IPS DF 6.9 (cell line): ENCODE results near the gene PLCB1.
"Not testable (repeated sequence)": the region's sequence is repeated elsewhere in the genome, so short reads cannot be mapped to it uniquely, and the experiment has no call there.

Experiments used
- DNase-seq: peaks from one replicate; pipeline ENCODE4 v3.0.0-alpha.2; 2013; ENCODE audit warnings: low read depth, low spot score
- H3K27ac ChIP-seq: one replicate; pipeline ENCODE4 v1.5.1; 2013; ENCODE audit warnings: low read length, control low read depth
- H3K27me3 ChIP-seq: 2 replicates; pipeline ENCODE4 v1.6.1; 2013; ENCODE audit warnings: mild to moderate bottlenecking, low read length; ENCODE audit not compliant: control insufficient read depth, insufficient read depth
- H3K36me3 ChIP-seq: 2 replicates; pipeline ENCODE4 v1.6.1; 2013; ENCODE audit warnings: low read length; ENCODE audit not compliant: control insufficient read depth, insufficient read depth
- H3K4me1 ChIP-seq: 2 replicates; pipeline ENCODE4 v1.6.1; 2013; ENCODE audit warnings: low read length; ENCODE audit not compliant: control insufficient read depth, insufficient read depth
- H3K4me3 ChIP-seq: 2 replicates; pipeline ENCODE4 v1.5.1; 2013; ENCODE audit warnings: mild to moderate bottlenecking, low read length
- H3K9me3 ChIP-seq: 2 replicates; pipeline ENCODE4 v1.6.1; 2013; ENCODE audit warnings: low read length, inconsistent platforms; ENCODE audit not compliant: control insufficient read depth, insufficient read depth
- WGBS: extraction: QIAGEN DNeasy Blood & Tissue Kit; methylation state at CpG from one replicate; pipeline ENCODE4 v1.1.7; 2013; ENCODE audit warnings: mixed read lengths, missing lambda C conversion rate; ENCODE audit not compliant: insufficient read length, insufficient coverage; 5-methylcytosine and 5-hydroxymethylcytosine counted together

Gene PLCB1

DNA sequence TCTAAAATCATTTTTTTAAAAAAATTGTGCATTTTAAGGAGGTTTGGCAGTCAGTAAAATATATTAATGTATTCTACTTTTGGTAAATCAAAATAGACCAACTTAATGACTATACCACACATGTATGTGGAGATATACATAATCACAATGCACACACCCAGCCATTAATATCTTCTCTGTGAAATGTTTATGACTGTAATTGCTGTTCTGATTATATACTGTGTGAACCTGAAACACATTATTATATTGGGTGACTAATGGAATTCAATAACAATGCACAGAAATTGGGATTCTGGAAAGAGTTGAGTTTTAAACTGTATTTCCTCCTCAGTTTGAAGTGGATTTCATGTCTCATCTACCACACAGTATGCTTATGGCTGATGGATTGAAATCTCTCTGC, 233.6 kb downstream of the PLCB1 start:
- H3K27me3 ChIP-seq, result no peaks in the 10 kb centered on the region
- H3K4me1 ChIP-seq, result no peaks in the 10 kb centered on the region
- H3K27ac ChIP-seq, result no peak overlapping the region
- H3K4me3 ChIP-seq, result no peak overlapping the region
- DNase-seq, result no peak
- H3K36me3 ChIP-seq, result no peaks in the 10 kb centered on the region
- H3K9me3 ChIP-seq, result no peaks in the 10 kb centered on the region

DNA sequence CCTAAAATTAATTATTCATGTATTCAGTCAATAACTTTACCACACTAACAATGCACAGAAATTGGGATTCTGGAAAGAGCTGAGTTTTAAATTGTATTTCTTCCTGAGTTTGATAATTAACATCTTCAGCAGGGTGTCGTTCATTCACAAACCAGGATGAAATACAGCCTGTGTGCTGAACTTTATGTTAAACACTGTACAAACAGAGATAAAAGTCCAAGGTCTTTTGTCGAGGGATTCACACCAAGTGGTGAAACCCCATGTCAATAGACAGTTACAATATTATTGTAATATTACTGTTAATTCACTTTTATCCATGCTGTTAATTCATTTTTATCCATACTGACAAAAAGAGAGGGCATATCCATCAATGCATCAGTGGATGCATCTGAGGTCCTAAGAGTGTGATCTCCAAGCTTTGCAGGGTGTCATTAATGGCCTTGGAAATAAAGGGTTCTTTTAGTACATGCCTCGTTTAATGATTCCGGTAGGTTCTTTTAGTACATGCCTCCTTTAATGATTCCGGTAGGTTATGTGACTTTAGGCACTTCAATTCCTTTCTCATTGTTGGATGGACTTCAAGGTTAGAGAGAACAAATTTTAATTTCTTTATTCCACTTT, 234.3 kb downstream of the PLCB1 start:
- WGBS, result no CpG with 5 or more reads among the region's 5 CpGs
- Histone ChIP-seq H3K4me3 (no peak overlapping the region), H3K9me3 (no peaks in the 10 kb centered on the region), H3K36me3 (no peaks in the 10 kb centered on the region), H3K27ac (no peak overlapping the region), H3K4me1 (no peaks in the 10 kb centered on the region), H3K27me3 (no peaks in the 10 kb centered on the region)
- no peak for DNase-seq

DNA sequence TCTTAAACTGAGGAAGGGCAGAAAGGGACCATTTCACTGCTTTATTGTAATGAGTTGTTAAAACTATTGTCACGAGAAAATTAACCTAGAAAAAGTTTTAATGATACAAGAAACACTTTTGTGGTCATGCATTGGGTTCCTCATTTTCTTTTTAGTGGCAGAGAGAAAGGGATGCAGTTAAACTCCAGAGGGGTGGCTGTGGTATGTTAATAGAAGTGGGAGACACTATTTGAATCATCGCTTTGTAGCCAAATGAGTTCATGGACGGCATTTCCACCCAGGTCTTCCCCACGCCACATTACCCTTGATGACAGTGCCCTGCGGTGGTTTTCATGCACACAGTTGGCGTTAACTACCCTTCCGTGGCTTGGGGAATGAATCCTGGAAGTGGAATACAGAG, 235.6 kb downstream of the PLCB1 start:
- no peak overlapping the region for H3K4me3 ChIP-seq
- H3K27ac ChIP-seq, result no peak overlapping the region
- no CpG with 5 or more reads among the region's 7 CpGs for WGBS
- DNase-seq, result no peak
- no peaks in the 10 kb centered on the region for H3K9me3 ChIP-seq
- H3K36me3 ChIP-seq, result no peaks in the 10 kb centered on the region
- no peaks in the 10 kb centered on the region for H3K27me3 ChIP-seq
- no peaks in the 10 kb centered on the region for H3K4me1 ChIP-seq

DNA sequence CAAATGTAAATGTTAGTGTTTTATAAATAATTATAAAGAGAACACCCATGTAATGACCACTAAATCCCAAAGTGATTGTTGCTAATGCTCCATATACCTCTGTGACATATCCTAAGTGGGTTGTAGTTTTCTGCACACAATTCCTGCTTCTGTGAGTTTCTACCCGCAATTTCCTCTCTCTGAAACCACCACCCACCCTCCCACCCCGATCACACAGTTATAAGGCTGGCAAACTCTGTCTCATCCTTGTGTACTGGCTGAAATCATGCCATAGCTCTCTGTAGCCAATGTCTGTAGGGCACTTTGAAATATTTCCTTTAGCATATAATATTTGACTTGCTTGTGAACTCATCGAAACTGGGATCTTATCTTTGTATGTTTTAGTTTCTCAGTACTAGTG, 236.6 kb downstream of the PLCB1 start:
- H3K36me3 ChIP-seq, result no peaks in the 10 kb centered on the region
- H3K27ac ChIP-seq, result no peak overlapping the region
- H3K4me3 ChIP-seq, result no peak overlapping the region
- no peaks in the 10 kb centered on the region for H3K27me3 ChIP-seq
- WGBS, result no CpG with 5 or more reads among the region's 3 CpGs
- DNase-seq, result no peak
- H3K9me3 ChIP-seq, result no peaks in the 10 kb centered on the region
- H3K4me1 ChIP-seq, result no peaks in the 10 kb centered on the region

DNA sequence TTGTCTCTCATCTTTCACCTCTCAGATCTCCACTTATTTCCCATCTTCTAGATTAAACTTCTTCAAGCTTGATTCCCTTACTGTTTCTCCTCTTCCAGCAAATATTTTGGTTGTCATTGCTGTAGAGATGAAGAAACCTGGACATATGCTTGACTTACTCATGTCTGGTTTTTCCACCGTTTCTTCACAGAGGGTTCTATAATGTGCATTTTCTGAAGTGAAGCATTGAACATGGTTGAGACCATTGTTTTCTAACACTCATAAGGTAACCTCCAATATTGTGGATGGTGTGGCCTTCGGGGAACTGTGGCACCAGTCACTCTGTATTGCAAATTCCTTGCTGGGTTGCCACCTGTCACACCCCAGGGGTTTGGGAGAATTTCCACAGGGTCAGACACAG, 237.2 kb downstream of the PLCB1 start:
- Histone ChIP-seq H3K27me3 (no peaks in the 10 kb centered on the region), H3K4me3 (no peak overlapping the region)
- WGBS, result no CpG with 5 or more reads among the region's 2 CpGs

DNA sequence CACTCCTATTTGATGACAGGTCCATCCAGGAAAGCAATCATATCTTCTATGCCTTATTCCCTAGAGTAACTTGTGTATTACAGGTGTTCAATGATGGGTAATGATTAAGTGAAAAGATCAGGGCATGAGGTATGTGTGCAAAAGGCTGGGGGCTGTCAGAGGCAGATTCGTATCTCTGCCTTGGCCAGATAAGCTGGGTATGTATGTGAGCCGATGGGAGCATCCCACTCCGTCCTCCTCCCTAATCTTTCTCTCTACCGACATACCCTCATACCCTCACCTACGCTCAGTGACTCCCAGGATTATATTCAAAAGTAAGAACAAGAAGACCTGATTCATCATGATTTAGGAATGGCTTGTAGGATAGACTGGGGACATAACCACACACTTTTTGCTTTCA, 238.7 kb downstream of the PLCB1 start:
- no peaks in the 10 kb centered on the region for H3K9me3 ChIP-seq
- WGBS, result no CpG with 5 or more reads among the region's 5 CpGs
- H3K4me3 ChIP-seq, result no peak overlapping the region
- H3K27ac ChIP-seq, result no peak overlapping the region
- DNase-seq, result no peak
- H3K27me3 ChIP-seq, result no peaks in the 10 kb centered on the region
- no peaks in the 10 kb centered on the region for H3K36me3 ChIP-seq
- H3K4me1 ChIP-seq, result no peaks in the 10 kb centered on the region

More for the DNA sequence above, 237.2 kb downstream of the PLCB1 start:
- Histone ChIP-seq H3K9me3 (no peaks in the 10 kb centered on the region), H3K27ac (no peak overlapping the region), H3K36me3 (no peaks in the 10 kb centered on the region), H3K4me1 (no peaks in the 10 kb centered on the region)
- no peak for DNase-seq

DNA sequence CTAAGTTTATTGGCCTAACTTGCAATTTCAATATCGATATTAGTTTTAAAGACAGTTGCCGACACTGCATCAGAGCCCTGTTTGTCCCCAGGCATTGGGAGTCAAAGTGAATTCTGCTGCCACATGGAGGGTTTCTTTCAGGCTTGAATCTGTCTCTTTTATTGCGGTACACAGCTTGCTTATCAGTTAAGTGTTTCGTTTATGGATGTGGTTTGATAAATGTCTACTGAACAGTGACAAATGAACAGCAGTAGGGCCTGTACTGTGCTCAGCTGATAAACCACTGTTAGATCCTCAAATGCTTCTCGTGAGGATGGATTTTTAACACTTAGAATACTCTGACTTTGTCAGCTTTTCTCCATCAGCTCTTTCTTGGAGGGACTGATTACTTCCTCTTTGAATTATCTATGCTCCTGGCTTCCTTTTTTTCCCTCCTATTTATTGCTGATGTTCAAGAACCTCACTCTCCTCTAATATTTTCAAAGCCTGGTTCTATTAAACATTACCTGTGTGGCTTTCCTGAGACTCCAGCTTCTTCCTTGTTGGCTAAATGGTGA, 240.8 kb downstream of the PLCB1 start:
- H3K4me3 ChIP-seq, result no peak overlapping the region
- H3K9me3 ChIP-seq, result no peaks in the 10 kb centered on the region
- H3K27me3 ChIP-seq, result no peaks in the 10 kb centered on the region
- no peak for DNase-seq
- WGBS, result no CpG with 5 or more reads among the region's 5 CpGs
- no peak overlapping the region for H3K27ac ChIP-seq
- no peaks in the 10 kb centered on the region for H3K36me3 ChIP-seq
- H3K4me1 ChIP-seq, result no peaks in the 10 kb centered on the region

DNA sequence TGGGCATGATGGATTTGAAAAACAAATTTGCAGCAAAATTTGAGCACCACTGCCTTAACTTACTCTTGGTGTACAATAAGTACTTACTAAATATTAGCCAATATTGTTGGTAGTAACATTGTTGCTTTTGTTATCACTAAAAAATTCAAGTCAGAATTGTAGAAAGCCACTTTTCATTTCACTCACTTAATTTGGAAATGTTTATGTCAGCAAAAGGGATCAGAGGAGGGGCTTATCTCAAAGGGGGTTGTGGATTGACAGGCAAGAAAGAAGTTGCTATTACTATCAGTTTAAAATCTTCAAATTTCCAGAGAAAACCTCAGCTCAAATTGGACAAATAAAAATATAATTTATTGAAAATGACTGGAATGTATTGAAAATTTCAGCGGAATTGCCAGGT, 241.5 kb downstream of the PLCB1 start:
- no peak for DNase-seq
- no peak overlapping the region for H3K4me3 ChIP-seq
- no CpG with 5 or more reads among the region's 1 CpG for WGBS
- no peaks in the 10 kb centered on the region for H3K4me1 ChIP-seq
- H3K36me3 ChIP-seq, result no peaks in the 10 kb centered on the region
- no peaks in the 10 kb centered on the region for H3K9me3 ChIP-seq
- H3K27ac ChIP-seq, result no peak overlapping the region
- H3K27me3 ChIP-seq, result no peaks in the 10 kb centered on the region

DNA sequence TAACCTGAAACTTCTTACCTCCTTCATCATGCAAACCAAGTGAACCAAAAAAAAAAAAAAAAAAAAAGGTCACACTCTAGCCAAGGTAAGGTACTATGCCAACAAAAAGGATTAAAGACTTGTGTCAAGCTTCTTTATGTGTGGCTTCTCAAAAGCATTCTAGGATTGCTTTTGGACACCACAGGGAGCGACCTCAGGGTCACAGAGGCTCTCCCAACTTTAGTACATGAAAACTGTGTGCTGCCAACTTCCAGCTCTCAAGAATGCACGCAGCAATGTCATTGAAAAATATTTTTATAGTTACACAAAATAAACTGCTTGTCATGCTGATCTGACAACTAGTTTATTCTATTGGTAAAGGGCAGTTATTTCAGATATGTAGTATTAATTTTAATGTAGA, 243.8 kb downstream of the PLCB1 start:
- H3K4me3 ChIP-seq, result no peak overlapping the region
- H3K4me1 ChIP-seq, result no peaks in the 10 kb centered on the region
- DNase-seq, result no peak
- no peaks in the 10 kb centered on the region for H3K36me3 ChIP-seq
- no peaks in the 10 kb centered on the region for H3K27me3 ChIP-seq
- no peak overlapping the region for H3K27ac ChIP-seq
- no CpG with 5 or more reads among the region's 2 CpGs for WGBS
- H3K9me3 ChIP-seq, result no peaks in the 10 kb centered on the region

DNA sequence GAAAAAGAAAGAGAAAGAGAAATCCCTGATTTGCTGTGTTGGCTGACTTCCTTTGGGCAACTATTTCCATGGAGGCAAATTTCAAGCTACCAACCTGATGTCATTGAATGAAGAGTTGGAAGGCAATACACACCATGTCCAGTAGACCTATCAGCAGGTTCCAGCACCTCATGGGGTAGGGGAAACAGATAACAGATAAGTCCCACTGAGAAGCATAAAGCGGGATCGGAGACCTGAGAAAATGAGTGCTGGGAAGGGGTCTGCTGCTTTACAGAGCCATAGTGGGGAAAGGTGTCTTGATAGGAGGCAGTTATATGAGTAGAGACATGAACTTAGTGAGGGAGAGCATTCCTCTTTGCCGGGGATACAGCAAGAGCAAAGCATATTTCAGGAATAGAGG, 244.9 kb downstream of the PLCB1 start:
- Histone ChIP-seq H3K4me1 (no peaks in the 10 kb centered on the region), H3K36me3 (no peaks in the 10 kb centered on the region), H3K27me3 (no peaks in the 10 kb centered on the region), H3K4me3 (no peak overlapping the region), H3K27ac (no peak overlapping the region), H3K9me3 (no peaks in the 10 kb centered on the region)
- no CpG with 5 or more reads among the region's 3 CpGs for WGBS
- no peak for DNase-seq

DNA sequence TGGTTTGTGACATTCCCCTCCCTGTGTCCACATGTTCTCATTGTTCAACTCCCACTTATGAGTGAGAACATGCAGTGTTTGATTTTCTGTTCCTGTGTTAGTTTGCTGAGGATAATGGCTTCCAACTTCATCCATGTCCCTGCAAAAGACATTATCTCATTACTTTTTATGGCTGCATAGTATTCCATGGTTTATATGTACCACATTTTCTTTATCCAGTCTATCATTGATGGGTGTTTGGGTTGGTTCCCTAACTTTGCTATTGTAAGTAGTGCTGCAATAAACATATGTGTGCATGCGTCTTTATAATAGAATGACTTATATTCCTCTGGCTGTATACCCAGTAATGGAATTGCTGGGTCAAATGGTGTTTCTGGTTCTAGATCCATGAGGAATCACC, 247.1 kb downstream of the PLCB1 start:
- H3K27ac ChIP-seq, DNase-seq, H3K4me3 ChIP-seq, H3K9me3 ChIP-seq, H3K27me3 ChIP-seq, H3K36me3 ChIP-seq, H3K4me1 ChIP-seq: not testable (repeated sequence)
- WGBS, result no CpG with 5 or more reads among the region's 1 CpG
